ENCODE data around the gene PRSS53. TPM values are rescaled to one million over a fixed set of nuclear protein-coding genes. Genes with fewer than 3 reads are reported as not detected.

PRSS53 gene
- total RNA-seq, 4 donors from 2014 or later: 0.25 to 4.4 (median 2.6) TPM

DNA sequence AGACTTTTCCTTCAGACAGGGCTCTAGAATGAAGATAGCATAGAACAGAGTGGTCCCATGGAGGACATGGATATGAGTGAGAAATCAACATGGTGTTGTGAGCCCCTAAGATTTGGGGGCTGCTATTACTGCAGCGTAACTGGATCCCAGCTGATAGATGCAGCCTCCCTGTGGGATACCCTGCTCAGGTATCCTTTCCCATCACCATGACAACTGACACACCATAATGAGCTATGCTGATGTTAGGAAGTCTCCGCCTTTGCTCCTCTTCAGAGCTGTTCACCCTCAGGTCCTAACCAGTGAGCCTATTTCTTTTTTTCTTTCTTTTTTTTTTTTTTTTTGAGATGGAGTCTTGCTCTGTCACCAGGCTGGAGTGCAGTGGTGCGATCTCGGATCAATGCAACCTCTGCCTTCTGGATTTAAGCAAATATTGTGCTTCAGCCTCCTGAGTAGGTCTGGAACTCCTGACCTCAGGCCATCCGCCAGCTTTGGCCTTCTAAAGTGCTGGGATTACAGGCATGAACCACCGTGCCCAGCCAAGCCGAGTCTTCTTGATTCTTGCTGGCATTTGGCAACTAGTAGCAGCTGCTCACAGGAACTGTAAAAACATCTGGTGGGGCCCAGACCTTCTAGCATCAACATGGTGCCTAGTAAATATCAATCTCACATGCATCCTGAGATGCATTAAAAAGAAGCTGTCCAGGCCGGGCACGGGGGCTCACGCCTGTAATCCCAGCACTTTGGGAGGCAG, 38.3 kb downstream of the PRSS53 start:
- TF ChIP-seq, protein P1, sequence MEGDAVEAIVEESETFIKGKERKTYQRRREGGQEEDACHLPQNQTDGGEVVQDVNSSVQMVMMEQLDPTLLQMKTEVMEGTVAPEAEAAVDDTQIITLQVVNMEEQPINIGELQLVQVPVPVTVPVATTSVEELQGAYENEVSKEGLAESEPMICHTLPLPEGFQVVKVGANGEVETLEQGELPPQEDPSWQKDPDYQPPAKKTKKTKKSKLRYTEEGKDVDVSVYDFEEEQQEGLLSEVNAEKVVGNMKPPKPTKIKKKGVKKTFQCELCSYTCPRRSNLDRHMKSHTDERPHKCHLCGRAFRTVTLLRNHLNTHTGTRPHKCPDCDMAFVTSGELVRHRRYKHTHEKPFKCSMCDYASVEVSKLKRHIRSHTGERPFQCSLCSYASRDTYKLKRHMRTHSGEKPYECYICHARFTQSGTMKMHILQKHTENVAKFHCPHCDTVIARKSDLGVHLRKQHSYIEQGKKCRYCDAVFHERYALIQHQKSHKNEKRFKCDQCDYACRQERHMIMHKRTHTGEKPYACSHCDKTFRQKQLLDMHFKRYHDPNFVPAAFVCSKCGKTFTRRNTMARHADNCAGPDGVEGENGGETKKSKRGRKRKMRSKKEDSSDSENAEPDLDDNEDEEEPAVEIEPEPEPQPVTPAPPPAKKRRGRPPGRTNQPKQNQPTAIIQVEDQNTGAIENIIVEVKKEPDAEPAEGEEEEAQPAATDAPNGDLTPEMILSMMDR (IDR thresholded peaks at IDR 0.05): no peak
- TF ChIP-seq POLR2AphosphoS5 (IDR thresholded peaks at IDR 0.05): no peak
- no peak for TF ChIP-seq EP300 (IDR thresholded peaks at IDR 0.05)
- TF ChIP-seq POLR2A (IDR thresholded peaks at IDR 0.05): no peak
- ATAC-seq: no peak
- 70 to 80% methylated on average over 1 to 3 of the region's 10 CpGs for WGBS, 2 donors (ENCODE audit: low coverage in 1 of 2)
- Histone ChIP-seq H3K27ac (no peak overlapping the region), H3K4me3 (no peak overlapping the region), H3K4me1 (no peaks in the 10 kb centered on the region), H3K9me3 (no peaks in the 10 kb centered on the region), H3K36me3 (no peaks in the 10 kb centered on the region), H3K27me3 (no peaks in the 10 kb centered on the region)

DNA sequence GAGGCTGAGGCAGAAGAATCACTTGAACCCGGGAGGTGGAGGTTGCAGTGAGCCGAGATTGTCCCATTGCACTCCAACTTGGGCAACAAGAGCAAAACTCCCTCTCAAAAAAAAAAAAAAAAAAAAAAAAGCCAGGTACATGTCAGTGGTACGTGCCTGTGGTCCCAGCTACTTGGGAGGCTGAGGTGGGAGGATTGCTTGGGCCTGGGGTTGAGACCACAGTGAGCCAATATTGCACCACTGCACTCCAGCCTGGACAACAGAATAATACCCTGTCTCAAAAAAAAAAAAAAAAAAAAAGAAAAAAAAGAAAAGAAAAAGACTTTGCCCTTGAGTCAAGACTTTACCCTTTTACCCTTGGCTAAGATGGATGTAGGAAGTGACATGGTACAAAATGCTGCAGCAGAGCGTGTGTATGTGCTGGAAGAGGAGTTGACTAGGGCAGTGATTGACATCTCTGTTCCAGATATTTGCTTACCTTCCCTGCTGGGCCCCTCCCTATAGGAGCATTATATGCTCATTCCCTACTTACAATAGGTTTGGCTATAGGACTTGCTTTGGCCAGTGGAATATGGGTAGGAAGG, 44.8 kb downstream of the PRSS53 start:
- H3K4me1 ChIP-seq: no peaks in the 10 kb centered on the region
- H3K4me3 ChIP-seq: no peak overlapping the region
- WGBS, 2 donors (ENCODE audit: low coverage in 1 of 2): 79 to 87% methylated on average over 2 to 3 of the region's 4 CpGs
- H3K36me3 ChIP-seq: peaks cover 0 to 42% of the 10 kb centered on the region in 2 donors
- TF ChIP-seq EP300 (IDR thresholded peaks at IDR 0.05): no peak
- TF ChIP-seq, protein P1 (IDR thresholded peaks at IDR 0.05): no peak
- TF ChIP-seq POLR2AphosphoS5 (IDR thresholded peaks at IDR 0.05): no peak
- no peak for TF ChIP-seq POLR2A (IDR thresholded peaks at IDR 0.05)
- no peak for ATAC-seq
- no peaks in the 10 kb centered on the region for H3K9me3 ChIP-seq
- H3K27ac ChIP-seq: no peak overlapping the region
- H3K27me3 ChIP-seq: no peaks in the 10 kb centered on the region

DNA sequence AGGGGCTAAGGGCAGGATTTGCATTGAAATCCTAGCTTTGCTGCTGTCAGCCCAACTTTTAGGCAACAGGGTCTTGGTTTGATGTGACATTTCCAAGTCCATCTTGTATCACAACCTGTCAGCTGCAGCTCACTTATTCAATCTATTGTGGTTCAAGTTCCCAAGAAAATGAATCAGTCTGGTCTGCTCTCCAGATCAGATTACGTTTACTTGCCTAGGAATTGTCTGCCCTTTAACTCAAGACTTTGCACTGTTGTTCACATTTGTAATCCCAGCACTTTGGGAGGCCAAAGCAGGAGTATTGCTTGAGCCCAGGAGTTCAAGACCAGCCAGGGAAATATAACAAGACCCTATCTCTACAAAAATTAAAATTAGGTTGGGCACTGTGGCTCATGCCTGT, 45.4 kb downstream of the PRSS53 start:
- Histone ChIP-seq H3K4me3 (no peak overlapping the region), H3K36me3 (peaks cover 0 to 49% of the 10 kb centered on the region in 2 donors), H3K27ac (no peak overlapping the region), H3K27me3 (no peaks in the 10 kb centered on the region), H3K9me3 (no peaks in the 10 kb centered on the region), H3K4me1 (no peaks in the 10 kb centered on the region)
- 100% methylated on average over 1 of the region's 1 CpG; no CpG with 5 or more reads in 1 of the 2 donors for WGBS, 2 donors (ENCODE audit: low coverage in 1 of 2)
- TF ChIP-seq POLR2AphosphoS5 (IDR thresholded peaks at IDR 0.05) (no peak), POLR2A (IDR thresholded peaks at IDR 0.05) (no peak), EP300 (IDR thresholded peaks at IDR 0.05) (no peak)
- TF ChIP-seq, protein P1 (IDR thresholded peaks at IDR 0.05): no peak
- ATAC-seq: no peak

DNA sequence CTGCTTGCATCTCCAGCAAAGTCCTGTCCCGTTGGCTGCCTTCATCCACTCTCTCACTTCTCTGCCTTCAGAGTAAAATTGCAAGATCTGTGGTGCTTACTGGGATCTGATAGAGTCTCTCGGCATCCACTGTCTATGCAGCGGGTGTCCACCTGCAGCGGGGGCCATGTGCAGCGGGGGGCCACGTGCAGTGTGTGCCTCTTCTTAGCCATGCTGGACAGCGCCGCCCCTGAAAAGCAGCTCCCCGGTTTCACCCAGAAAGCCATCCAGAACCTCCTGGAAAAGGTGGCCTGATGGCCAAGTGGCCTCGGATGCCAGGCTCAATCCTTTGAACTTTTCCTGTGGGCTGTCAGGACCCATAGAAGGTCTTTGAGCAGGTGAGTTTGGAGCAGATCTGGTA, 45.9 kb downstream of the PRSS53 start:
- TF ChIP-seq POLR2AphosphoS5 (IDR thresholded peaks at IDR 0.05): no peak
- TF ChIP-seq, protein P1 (IDR thresholded peaks at IDR 0.05): no peak
- TF ChIP-seq EP300 (IDR thresholded peaks at IDR 0.05): no peak
- TF ChIP-seq POLR2A (IDR thresholded peaks at IDR 0.05): no peak
- Histone ChIP-seq H3K4me1 (no peaks in the 10 kb centered on the region), H3K27ac (no peak overlapping the region), H3K36me3 (peaks cover 0 to 54% of the 10 kb centered on the region in 2 donors), H3K9me3 (no peaks in the 10 kb centered on the region), H3K4me3 (no peak overlapping the region), H3K27me3 (no peaks in the 10 kb centered on the region)
- ATAC-seq: no peak
- 89% methylated on average over 7 of the region's 10 CpGs; no CpG with 5 or more reads in 1 of the 2 donors for WGBS, 2 donors (ENCODE audit: low coverage in 1 of 2)

DNA sequence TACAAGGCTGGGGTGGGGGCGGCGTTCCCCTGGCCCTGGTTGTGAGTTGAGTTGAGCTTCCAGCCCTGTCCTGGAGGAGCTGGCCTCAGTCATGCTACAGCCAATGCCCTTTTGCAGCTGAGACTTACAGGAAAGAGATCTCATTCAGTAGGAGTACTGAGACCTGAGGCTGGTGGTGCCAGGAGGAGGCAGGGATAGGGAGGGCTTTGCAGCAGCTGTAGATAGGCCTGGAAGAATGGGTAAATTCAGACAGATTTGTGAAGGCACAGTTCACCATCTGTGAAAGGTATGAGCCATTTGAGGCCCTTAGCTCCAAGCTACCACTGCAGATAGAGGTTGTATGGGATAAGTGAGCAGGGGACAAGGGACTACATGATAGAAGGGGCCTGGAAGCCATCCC, 49.8 kb downstream of the PRSS53 start:
- peaks cover 0 to 25% (median 4%) of the 10 kb centered on the region in 3 donors for H3K4me1 ChIP-seq
- H3K9me3 ChIP-seq: no peaks in the 10 kb centered on the region
- no peaks in the 10 kb centered on the region for H3K27me3 ChIP-seq
- H3K4me3 ChIP-seq: no peak overlapping the region
- peaks cover 0 to 86% of the 10 kb centered on the region in 2 donors for H3K36me3 ChIP-seq
- no CpG with 5 or more reads among the region's 2 CpGs for WGBS, 2 donors (ENCODE audit: low coverage in 1 of 2)
- no peak overlapping the region for H3K27ac ChIP-seq
- TF ChIP-seq, protein P1 (IDR thresholded peaks at IDR 0.05): no peak
- TF ChIP-seq POLR2A (IDR thresholded peaks at IDR 0.05): no peak
- no peak for TF ChIP-seq POLR2AphosphoS5 (IDR thresholded peaks at IDR 0.05)
- no peak for TF ChIP-seq EP300 (IDR thresholded peaks at IDR 0.05)
- ATAC-seq: no peak

Measured in gastroesophageal sphincter (tissue), 4 donors.